Trophoblast cell (in vitro differentiated cells and primary cell): ENCODE results near the gene PIWIL4.

Source experiments
- DNase-seq, 2 donors: peaks; one replicate each; pipeline ENCODE4 v3.0.0-alpha.2; 2016
- H2AFZ ChIP-seq: 2 replicates; pipeline ENCODE4 v1.6.1; 2013; ENCODE audit warnings: low read length, moderate library complexity, mild to moderate bottlenecking; ENCODE audit not compliant: insufficient read depth, poor library complexity
- H2AK5ac ChIP-seq: 2 replicates; pipeline ENCODE4 v1.6.1; 2013; ENCODE audit warnings: mild to moderate bottlenecking, low read length
- H2BK120ac ChIP-seq: 2 replicates; pipeline ENCODE4 v1.6.1; 2013; ENCODE audit warnings: low read length, mild to moderate bottlenecking, moderate library complexity; ENCODE audit not compliant: insufficient read depth, poor library complexity
- H2BK12ac ChIP-seq: 2 replicates; pipeline ENCODE4 v1.6.1; 2013; ENCODE audit warnings: mild to moderate bottlenecking, low read length, moderate library complexity
- H2BK5ac ChIP-seq: 2 replicates; pipeline ENCODE4 v1.6.1; 2013; ENCODE audit warnings: low read length, low read depth, moderate library complexity, mild to moderate bottlenecking; ENCODE audit not compliant: poor library complexity
- H3K14ac ChIP-seq: 2 replicates; pipeline ENCODE4 v1.6.1; 2013; ENCODE audit warnings: mild to moderate bottlenecking, low read length
- H3K18ac ChIP-seq: 2 replicates; pipeline ENCODE4 v1.6.1; 2013; ENCODE audit warnings: mild to moderate bottlenecking, low read length
- H3K23ac ChIP-seq: 2 replicates; pipeline ENCODE4 v1.6.1; 2013; ENCODE audit warnings: low read length
- H3K27ac ChIP-seq: 2 replicates; pipeline ENCODE4 v1.5.1; 2013; ENCODE audit warnings: low read depth, mild to moderate bottlenecking, inconsistent platforms, low read length, moderate library complexity
- H3K27me3 ChIP-seq: 2 replicates; pipeline ENCODE4 v1.6.1; 2013; ENCODE audit warnings: inconsistent platforms, mild to moderate bottlenecking, low read length, moderate library complexity; ENCODE audit not compliant: insufficient read depth
- H3K36me3 ChIP-seq, 2 experiments: 1 replicate in 1 of 2; 2 replicates in 1 of 2; pipeline ENCODE4 v1.6.1; 2013; ENCODE audit warnings: low read length in 2 of 2, mild to moderate bottlenecking in 2 of 2, moderate library complexity in 1 of 2; ENCODE audit not compliant: insufficient read depth in 2 of 2, control insufficient read depth in 1 of 2
- H3K4ac ChIP-seq: 2 replicates; pipeline ENCODE4 v1.6.1; 2013; ENCODE audit warnings: low read depth, mild to moderate bottlenecking, low read length, moderate library complexity
- H3K4me1 ChIP-seq, 2 experiments: 1 replicate in 1 of 2; 2 replicates in 1 of 2; pipeline ENCODE4 v1.6.1; 2013; ENCODE audit warnings: low read length in 2 of 2, mild to moderate bottlenecking in 2 of 2, moderate library complexity in 1 of 2; ENCODE audit not compliant: insufficient read depth in 2 of 2, control insufficient read depth in 1 of 2
- H3K4me2 ChIP-seq: 2 replicates; pipeline ENCODE4 v1.6.1; 2013; ENCODE audit warnings: inconsistent platforms, mild to moderate bottlenecking, low read length, moderate library complexity
- H3K4me3 ChIP-seq: 2 replicates; pipeline ENCODE4 v1.5.1; 2013; ENCODE audit warnings: mild to moderate bottlenecking, low read depth, low read length, inconsistent platforms
- H3K79me1 ChIP-seq: one replicate; pipeline ENCODE4 v1.6.1; 2013; ENCODE audit warnings: low read length
- H3K79me2 ChIP-seq: 2 replicates; pipeline ENCODE4 v1.6.1; 2013; ENCODE audit warnings: low read length, mild to moderate bottlenecking; ENCODE audit not compliant: control insufficient read depth, insufficient read depth, poor library complexity
- H3K9ac ChIP-seq: 2 replicates; pipeline ENCODE4 v1.6.1; 2013; ENCODE audit warnings: mild to moderate bottlenecking, low read length
- H3K9me3 ChIP-seq: 2 replicates; pipeline ENCODE4 v1.6.1; 2013; ENCODE audit warnings: low read depth, mild to moderate bottlenecking, control low read depth, inconsistent platforms, low read length; ENCODE audit not compliant: insufficient read depth
- H4K12ac ChIP-seq: 2 replicates; pipeline ENCODE4 v1.6.1; 2013; ENCODE audit warnings: low read depth, mild to moderate bottlenecking, low read length, moderate library complexity
- H4K8ac ChIP-seq: 2 replicates; pipeline ENCODE4 v1.6.1; 2013; ENCODE audit warnings: low read depth, mild to moderate bottlenecking, low read length, moderate library complexity
- H4K91ac ChIP-seq: one replicate; pipeline ENCODE4 v1.6.1; 2013; ENCODE audit warnings: low read depth, mild to moderate bottlenecking, low read length, moderate library complexity
- WGBS: extraction: QIAGEN DNeasy Blood & Tissue Kit; methylation state at CpG from one replicate; pipeline ENCODE4 v1.1.7; 2013; ENCODE audit warnings: missing lambda C conversion rate; ENCODE audit not compliant: insufficient read length, insufficient coverage; ENCODE audit errors: extremely low coverage; 5-methylcytosine and 5-hydroxymethylcytosine counted together

The PIWIL4 gene

GRCh38 chr11:94597896-94598295 lies 30.7 kb downstream of the PIWIL4 start:
- Histone ChIP-seq H3K4me1 (no peaks in the 10 kb centered on the region), H2BK5ac (no peak overlapping the region), H3K27me3 (no peaks in the 10 kb centered on the region), H3K27ac (no peak overlapping the region), H3K18ac (no peak overlapping the region), H3K9ac (no peak overlapping the region), H4K12ac (no peak overlapping the region), H3K79me2 (no peaks in the 10 kb centered on the region), H4K91ac (no peak overlapping the region), H2AK5ac (no peak overlapping the region), H2BK120ac (no peak overlapping the region), H3K23ac (no peak overlapping the region), H2AFZ (no peak overlapping the region), H4K8ac (no peak overlapping the region), H3K4me2 (no peak overlapping the region), H3K79me1 (no peaks in the 10 kb centered on the region), H3K36me3 (no peaks in the 10 kb centered on the region), H2BK12ac (no peak overlapping the region), H3K14ac (no peak overlapping the region), H3K4ac (no peak overlapping the region), H3K9me3 (no peaks in the 10 kb centered on the region), H3K4me3 (no peak overlapping the region)
- WGBS = no CpG with 5 or more reads among the region's 2 CpGs
- DNase-seq = no peak

- Histone ChIP-seq H3K4me3 (no peak overlapping the region), H4K12ac (no peak overlapping the region), H3K4me2 (no peak overlapping the region), H3K9ac (no peak overlapping the region), H3K14ac (no peak overlapping the region), H3K18ac (no peak overlapping the region), H4K91ac (no peak overlapping the region), H3K4ac (no peak overlapping the region), H3K27ac (no peak overlapping the region), H2BK12ac (no peak overlapping the region), H3K27me3 (no peaks in the 10 kb centered on the region), H4K8ac (no peak overlapping the region), H3K79me1 (no peaks in the 10 kb centered on the region), H3K23ac (no peak overlapping the region), H2BK5ac (no peak overlapping the region), H3K79me2 (no peaks in the 10 kb centered on the region), H2AFZ (no peak overlapping the region), H3K36me3 (no peaks in the 10 kb centered on the region), H3K9me3 (no peaks in the 10 kb centered on the region), H3K4me1 (no peaks in the 10 kb centered on the region), H2AK5ac (no peak overlapping the region), H2BK120ac (no peak overlapping the region)
- no peak for DNase-seq
- WGBS = no CpG with 5 or more reads among the region's 3 CpGs
Measured at GRCh38 chr11:94599510-94599909, 32.3 kb downstream of the PIWIL4 start.

- Histone ChIP-seq H3K36me3 (no peaks in the 10 kb centered on the region), H3K9me3 (no peaks in the 10 kb centered on the region), H3K27ac (no peak overlapping the region), H3K79me1 (peaks cover 3% of the 10 kb centered on the region), H2BK5ac (no peak overlapping the region), H3K27me3 (no peaks in the 10 kb centered on the region), H3K4me1 (peaks cover 2 to 5% of the 10 kb centered on the region in 2 experiments), H3K4ac (no peak overlapping the region), H2BK12ac (no peak overlapping the region), H2BK120ac (no peak overlapping the region), H3K4me3 (no peak overlapping the region), H3K4me2 (no peak overlapping the region), H4K8ac (no peak overlapping the region), H3K79me2 (no peaks in the 10 kb centered on the region), H3K23ac (no peak overlapping the region), H4K12ac (no peak overlapping the region), H3K14ac (no peak overlapping the region), H3K18ac (no peak overlapping the region), H2AK5ac (no peak overlapping the region), H3K9ac (no peak overlapping the region), H2AFZ (no peak overlapping the region), H4K91ac (no peak overlapping the region)
- peak; percentile 84 to 91 for DNase-seq
- WGBS = no CpG with 5 or more reads among the region's 8 CpGs
Measured at GRCh38 chr11:94602430-94603372, 35.5 kb downstream of the PIWIL4 start.

- H2BK12ac ChIP-seq = no peak overlapping the region
- H3K18ac ChIP-seq = no peak overlapping the region
- H3K27ac ChIP-seq = no peak overlapping the region
- no peak overlapping the region for H3K14ac ChIP-seq
- no peak overlapping the region for H4K8ac ChIP-seq
- H2AFZ ChIP-seq = no peak overlapping the region
- H4K12ac ChIP-seq = no peak overlapping the region
- peaks cover 3% of the 10 kb centered on the region for H3K79me1 ChIP-seq
- H4K91ac ChIP-seq = no peak overlapping the region
- H2AK5ac ChIP-seq = no peak overlapping the region
- H2BK5ac ChIP-seq = no peak overlapping the region
- no peak overlapping the region for H3K9ac ChIP-seq
- no peaks in the 10 kb centered on the region for H3K27me3 ChIP-seq
- no peak overlapping the region for H3K4me2 ChIP-seq
- H3K23ac ChIP-seq = no peak overlapping the region
- no CpG with 5 or more reads among the region's 1 CpG for WGBS
- H3K4ac ChIP-seq = no peak overlapping the region
- H2BK120ac ChIP-seq = no peak overlapping the region
- H3K9me3 ChIP-seq = no peaks in the 10 kb centered on the region
- peaks cover 6 to 9% of the 10 kb centered on the region in 2 experiments for H3K4me1 ChIP-seq
- no peaks in the 10 kb centered on the region for H3K79me2 ChIP-seq
- H3K36me3 ChIP-seq = no peaks in the 10 kb centered on the region
- DNase-seq = no peak
- H3K4me3 ChIP-seq = no peak overlapping the region
Measured at GRCh38 chr11:94603587-94603986, 36.4 kb downstream of the PIWIL4 start.
